Measurements from ENCODE around the gene VPS4A. TPM values are rescaled to one million over a fixed set of nuclear protein-coding genes. Genes with fewer than 3 reads are reported as not detected.

Gene VPS4A
- total RNA-seq, 1 experiment from 2014 or later: 42.2 TPM

- Histone ChIP-seq H3K4me2 (ENCODE audit: low read length) (no peak overlapping the region), H3K9me2 (ENCODE audit: insufficient read depth) (no peaks in the 10 kb centered on the region), H3K4me1 (ENCODE audit: control insufficient read depth in 1 of 2, insufficient read depth in 2 of 2, low read length in 2 of 2) (no peaks in the 10 kb centered on the region), H3K9ac (ENCODE audit: low read length) (no peak overlapping the region), H3K36me3 (ENCODE audit: control insufficient read depth in 1 of 2, insufficient read depth in 2 of 2, low read length in 2 of 2) (peaks cover 0 to 4% of the 10 kb centered on the region in 2 experiments; a peak in 2 of 4 replicates), H2AFZ (ENCODE audit: low read depth, low read length, poor library complexity, severe bottlenecking) (no peak overlapping the region), H3K79me2 (ENCODE audit: insufficient read depth, low read length) (no peaks in the 10 kb centered on the region; the same call in 1 of the 2 replicates), H4K20me1 (ENCODE audit: insufficient read depth) (no peaks in the 10 kb centered on the region), H3K27ac (ENCODE audit: low read depth, low read length) (no peak overlapping the region), H3K4me3 (replicated peaks in 1 of 2; ENCODE audit: low read depth in 1 of 2, low read length in 2 of 2) (no peak overlapping the region), H3K9me3 (ENCODE audit: control insufficient read depth in 1 of 2, insufficient read depth in 1 of 2, low read depth in 1 of 2, low read length in 2 of 2) (no peaks in the 10 kb centered on the region), H3K27me3 (ENCODE audit: insufficient read depth, low read length) (no peaks in the 10 kb centered on the region)
- DNase-seq (ENCODE audit: low read depth, low spot score): no peak
- no TSS peak for BruUV-seq (replicated peaks)
- no peak for ATAC-seq
- intact Hi-C loops (cut with micrococcal nuclease): no loop called here
- CTCF ChIA-PET: no interaction called here
- POLR2A ChIA-PET: no interaction called here
- TF ChIP-seq EZH2 (IDR thresholded peaks at IDR 0.05) (no peak), TCF7L2 (IDR thresholded peaks at IDR 0.05; ENCODE audit: borderline replicate concordance, extremely low read depth, insufficient read depth, insufficient read length) (no peak), POLR2A (IDR thresholded peaks at IDR 0.05; ENCODE audit: borderline replicate concordance, extremely low read depth, insufficient read depth, insufficient read length) (no peak), EZH2phosphoT487 (IDR thresholded peaks at IDR 0.05; ENCODE audit: borderline replicate concordance) (no peak), ATF3 (IDR thresholded peaks at IDR 0.05) (no peak), SP1 (IDR thresholded peaks at IDR 0.05; ENCODE audit: low read depth) (no peak), SRF (IDR thresholded peaks at IDR 0.05; ENCODE audit: low read depth) (no peak), ELF1 (IDR thresholded peaks at IDR 0.05; ENCODE audit: borderline replicate concordance, low read depth) (no peak)
- RAD21 ChIA-PET (ENCODE audit: low non-redundant PET in 1 of 2, low total read pairs in 2 of 2, uncharacterized antibody in 2 of 2, unreplicated experiment in 2 of 2): no interaction called here
Observed at GRCh38 chr16:69266334-69267063, 44.7 kb upstream of the VPS4A start.

GRCh38 chr16:69267633-69268032, 43.5 kb upstream of the VPS4A start:
- intact Hi-C loops (cut with micrococcal nuclease): no loop called here
- ChIA-PET CTCF (interaction anchor here (1.3 kb wide), 1 partner anchor 18 kb away, joined by 4 read pairs; no protein-coding TSS in a partner anchor), RAD21 (ENCODE audit: low non-redundant PET in 1 of 2, low total read pairs in 2 of 2, uncharacterized antibody in 2 of 2, unreplicated experiment in 2 of 2) (no interaction called here), POLR2A (no interaction called here)
- H3K27ac ChIP-seq (ENCODE audit: low read depth, low read length): no peak overlapping the region
- H3K36me3 ChIP-seq (ENCODE audit: control insufficient read depth in 1 of 2, insufficient read depth in 2 of 2, low read length in 2 of 2): peaks cover 0 to 4% of the 10 kb centered on the region in 2 experiments; a peak in 2 of 4 replicates
- no peaks in the 10 kb centered on the region for H3K27me3 ChIP-seq (ENCODE audit: insufficient read depth, low read length)
- H2AFZ ChIP-seq (ENCODE audit: low read depth, low read length, poor library complexity, severe bottlenecking): no peak overlapping the region
- H3K9me3 ChIP-seq (ENCODE audit: control insufficient read depth in 1 of 2, insufficient read depth in 1 of 2, low read depth in 1 of 2, low read length in 2 of 2): no peaks in the 10 kb centered on the region
- DNase-seq (ENCODE audit: low read depth, low spot score): no peak
- no peak overlapping the region for H3K4me3 ChIP-seq (replicated peaks in 1 of 2; ENCODE audit: low read depth in 1 of 2, low read length in 2 of 2)
- ATAC-seq: no peak
- H3K79me2 ChIP-seq (ENCODE audit: insufficient read depth, low read length): no peaks in the 10 kb centered on the region
- H4K20me1 ChIP-seq (ENCODE audit: insufficient read depth): no peaks in the 10 kb centered on the region
- BruUV-seq (replicated peaks): no TSS peak
- TF ChIP-seq SRF (IDR thresholded peaks at IDR 0.05; ENCODE audit: low read depth) (no peak), ELF1 (IDR thresholded peaks at IDR 0.05; ENCODE audit: borderline replicate concordance, low read depth) (no peak), CEBPB (IDR thresholded peaks at IDR 0.05; ENCODE audit: low read depth) (no peak), YY1 (IDR thresholded peaks at IDR 0.05; ENCODE audit: extremely low read depth, insufficient replicate concordance, low read depth, low read length) (no peak), EZH2 (IDR thresholded peaks at IDR 0.05) (no peak), POLR2A (IDR thresholded peaks at IDR 0.05; ENCODE audit: borderline replicate concordance, extremely low read depth, insufficient read depth, insufficient read length) (no peak), ATF3 (IDR thresholded peaks at IDR 0.05) (no peak), EZH2phosphoT487 (IDR thresholded peaks at IDR 0.05; ENCODE audit: borderline replicate concordance) (no peak), MAX (IDR thresholded peaks at IDR 0.05) (no peak), RAD21 (IDR thresholded peaks at IDR 0.05; ENCODE audit: low read depth) (no peak), EGR1 (IDR thresholded peaks at IDR 0.05; ENCODE audit: low read depth) (no peak)
- H3K4me1 ChIP-seq (ENCODE audit: control insufficient read depth in 1 of 2, insufficient read depth in 2 of 2, low read length in 2 of 2): no peaks in the 10 kb centered on the region
- no peaks in the 10 kb centered on the region for H3K9me2 ChIP-seq (ENCODE audit: insufficient read depth)
- H3K9ac ChIP-seq (ENCODE audit: low read length): no peak overlapping the region
- no peak overlapping the region for H3K4me2 ChIP-seq (ENCODE audit: low read length)

Data from HCT116 (cell line).